Gastroesophageal sphincter (tissue), 4 donors: Measurements from ENCODE around the gene RENBP. TPM values are rescaled to one million over a fixed set of nuclear protein-coding genes. Genes with fewer than 3 reads are reported as not detected.
A peak's percentile ranks its signal among the peaks of the same experiment; 100 is the strongest.

Source experiments
- ATAC-seq: fragments of 150-250 bp; one replicate; pipeline ENCODE4 v1.9.1; 2016; ENCODE audit warnings: mild to moderate bottlenecking, moderate library complexity
- H3K27ac ChIP-seq, 4 donors: fragments of 200-600 bp; sonication (generic) in 3 of 4; 1 replicate in 3 of 4; 2 replicates in 1 of 4; pipeline ENCODE4 v1.5.1; 2016 to 2019
- H3K27me3 ChIP-seq: fragments of 200-600 bp; sonication (generic); one replicate; pipeline ENCODE4 v1.5.1; 2019
- H3K36me3 ChIP-seq, 2 donors: fragments of 200-600 bp; sonication (generic); one replicate each; pipeline ENCODE4 v1.5.1; 2019; ENCODE audit warnings: control low read depth in 1 of 2
- H3K4me1 ChIP-seq, 3 donors: fragments of 200-600 bp; sonication (generic); 1 replicate in 2 of 3; 2 replicates in 1 of 3; pipeline ENCODE4 v1.5.1; 2016 to 2019; ENCODE audit warnings: control low read depth in 2 of 3
- H3K4me3 ChIP-seq, 2 donors: fragments of 200-600 bp; sonication (generic); one replicate each; pipeline ENCODE4 v1.5.1; 2019; ENCODE audit warnings: mild to moderate bottlenecking in 1 of 2, moderate library complexity in 1 of 2
- H3K9me3 ChIP-seq, 3 donors: fragments of 200-600 bp; sonication (generic); one replicate each; pipeline ENCODE4 v1.5.1; 2017 to 2019; ENCODE audit warnings: control low read depth in 2 of 3
- CTCF ChIP-seq, 4 experiments: fragments of 200-600 bp in 2 of 4; fragments of 450-650 bp in 2 of 4; sonication (generic) in 1 of 4; IDR thresholded peaks; one replicate each; pipeline ENCODE4 v1.5.1; 2017 to 2019; ENCODE audit warnings: antibody characterized with exemption in 4 of 4, mild to moderate bottlenecking in 2 of 4, moderate library complexity in 2 of 4
- EP300 ChIP-seq: sonication (generic); formaldehyde crosslinking; IDR thresholded peaks from one replicate; pipeline ENCODE4 v1.6.1; 2017; ENCODE audit warnings: antibody characterized with exemption, mild to moderate bottlenecking
- POLR2A ChIP-seq, 2 donors: fragments of 450-650 bp; IDR thresholded peaks; one replicate each; pipeline ENCODE4 v1.6.1; 2017; ENCODE audit warnings: antibody characterized with exemption in 2 of 2, mild to moderate bottlenecking in 2 of 2, moderate library complexity in 1 of 2
- POLR2AphosphoS5 ChIP-seq: sonication (generic); formaldehyde crosslinking; IDR thresholded peaks from one replicate; pipeline ENCODE4 v1.6.1; 2017; ENCODE audit warnings: antibody characterized with exemption
- WGBS, 2 donors: methylation state at CpG; one replicate each; pipeline ENCODE4 v1.1.5; 2018; ENCODE audit warnings: low coverage in 1 of 2; 5-methylcytosine and 5-hydroxymethylcytosine counted together
- total RNA-seq, 4 donors: library from RNA; depleted of rRNA; stranded (reverse); fragments of >200 nt; gene quantifications; one replicate each; pipeline ENCODE4 v1.1.0, GENCODE V29; 2016

RENBP gene
- total RNA-seq, 4 donors from 2014 or later = 8.1 to 15.0 (median 12.5) TPM

GRCh38 chrX:153933748-153934147 is 10.7 kb downstream of the RENBP start:
- no peak for TF ChIP-seq EP300
- TF ChIP-seq CTCF (IDR thresholded peaks at IDR 0.05) = no peak
- no peak for TF ChIP-seq POLR2AphosphoS5
- TF ChIP-seq POLR2A (IDR thresholded peaks at IDR 0.05) = no peak
- no peak for ATAC-seq
- 0 to 65% methylated on average over 4 to 7 of the region's 7 CpGs for WGBS, 2 donors
- H3K27ac ChIP-seq = peak overlapping the region in 3 of 4 donors; percentile 74 to 79 (median 76)
- peaks cover 0 to 34% of the 10 kb centered on the region in 2 donors for H3K36me3 ChIP-seq
- H3K4me3 ChIP-seq = peak overlapping the region; percentile 65 to 78
- no peaks in the 10 kb centered on the region for H3K27me3 ChIP-seq
- no peaks in the 10 kb centered on the region for H3K9me3 ChIP-seq
- H3K4me1 ChIP-seq = peaks cover 0 to 30% (median 4%) of the 10 kb centered on the region in 3 donors

- WGBS, 2 donors = 82 to 100% methylated on average over 1 to 6 of the region's 13 CpGs
Measured at GRCh38 chrX:153932220-153932915, 12.1 kb downstream of the RENBP start.

GRCh38 chrX:153931748-153932147 is 12.7 kb downstream of the RENBP start:
- 89% methylated on average over 5 of the region's 13 CpGs; no CpG with 5 or more reads in 1 of the 2 donors for WGBS, 2 donors
- TF ChIP-seq POLR2A (IDR thresholded peaks at IDR 0.05) (no peak), CTCF (IDR thresholded peaks at IDR 0.05) (no peak), EP300 (no peak), POLR2AphosphoS5 (no peak)
- Histone ChIP-seq H3K36me3 (peaks cover 0 to 34% of the 10 kb centered on the region in 2 donors), H3K4me1 (peaks cover 0 to 40% (median 12%) of the 10 kb centered on the region in 3 donors), H3K27me3 (no peaks in the 10 kb centered on the region), H3K4me3 (no peak overlapping the region), H3K9me3 (no peaks in the 10 kb centered on the region), H3K27ac (no peak overlapping the region)
- no peak for ATAC-seq

More at GRCh38 chrX:153932220-153932915, 12.1 kb downstream of the RENBP start:
- peaks cover 0 to 34% (median 5%) of the 10 kb centered on the region in 3 donors for H3K4me1 ChIP-seq
- TF ChIP-seq EP300 (no peak), POLR2AphosphoS5 (no peak), POLR2A (IDR thresholded peaks at IDR 0.05) (no peak), CTCF (IDR thresholded peaks at IDR 0.05) (no peak)
- H3K4me3 ChIP-seq = no peak overlapping the region
- no peaks in the 10 kb centered on the region for H3K9me3 ChIP-seq
- no peaks in the 10 kb centered on the region for H3K27me3 ChIP-seq
- no peak for ATAC-seq
- H3K36me3 ChIP-seq = peaks cover 0 to 34% of the 10 kb centered on the region in 2 donors
- no peak overlapping the region for H3K27ac ChIP-seq

GRCh38 chrX:153931151-153931550 is 13.3 kb downstream of the RENBP start:
- peaks cover 0 to 46% (median 15%) of the 10 kb centered on the region in 3 donors for H3K4me1 ChIP-seq
- WGBS, 2 donors = 80 to 100% methylated on average over 1 to 2 of the region's 8 CpGs
- H3K9me3 ChIP-seq = no peaks in the 10 kb centered on the region
- H3K36me3 ChIP-seq = peaks cover 0 to 34% of the 10 kb centered on the region in 2 donors
- TF ChIP-seq EP300 = no peak
- no peak for TF ChIP-seq POLR2AphosphoS5
- no peak for TF ChIP-seq POLR2A (IDR thresholded peaks at IDR 0.05)
- TF ChIP-seq CTCF (IDR thresholded peaks at IDR 0.05) = no peak
- no peak overlapping the region for H3K27ac ChIP-seq
- H3K4me3 ChIP-seq = no peak overlapping the region
- no peaks in the 10 kb centered on the region for H3K27me3 ChIP-seq
- ATAC-seq = no peak
